HepG2 (cell line): Measurements from ENCODE around the gene CDK5RAP1. TPM values are rescaled to one million over a fixed set of nuclear protein-coding genes. Genes with fewer than 3 reads are reported as not detected.
A peak's percentile ranks its signal among the peaks of the same experiment; 100 is the strongest.

ENCODE experiments used
- CBX5 ChIP-seq: sonication (generic); formaldehyde crosslinking; IDR thresholded peaks from 2 replicates; pipeline ENCODE4 v1.4.0; 2020; ENCODE audit warnings: missing genetic modification reagents, borderline replicate concordance
- CREM ChIP-seq, 2 experiments: sonication (generic) in 1 of 2; formaldehyde crosslinking in 1 of 2; IDR thresholded peaks; 2 replicates each; pipeline versions ENCODE4 v1.4.0 to v1.6.1; 2016 to 2020; ENCODE audit warnings: antibody characterized with exemption in 1 of 2, mild to moderate bottlenecking in 1 of 2, missing genetic modification reagents in 1 of 2
- GATAD2A ChIP-seq: IDR thresholded peaks from 2 replicates; pipeline ENCODE4 v1.6.1; 2016
- GFI1 ChIP-seq: sonication (generic); formaldehyde crosslinking; IDR thresholded peaks from 2 replicates; pipeline ENCODE4 v1.5.0; 2020; ENCODE audit warnings: missing genetic modification reagents, mild to moderate bottlenecking, borderline replicate concordance
- HOXA3 ChIP-seq: sonication (generic); formaldehyde crosslinking; IDR thresholded peaks from 2 replicates; pipeline ENCODE4 v1.5.0; 2020; ENCODE audit warnings: missing genetic modification reagents
- HOXA5 ChIP-seq: sonication (generic); formaldehyde crosslinking; IDR thresholded peaks from 2 replicates; pipeline ENCODE4 v1.4.0; 2020; ENCODE audit warnings: missing genetic modification reagents
- NFRKB ChIP-seq: fragments of 450-650 bp; IDR thresholded peaks from 2 replicates; pipeline ENCODE4 v1.6.1; 2017
- RXRA ChIP-seq: sonication (generic); formaldehyde crosslinking; IDR thresholded peaks from 2 replicates; pipeline ENCODE4 v1.5.1; 2020; ENCODE audit warnings: missing genetic modification reagents
- SRSF1 ChIP-seq: fragments of 200-400 bp; formaldehyde crosslinking; optimal IDR thresholded peaks from 2 replicates; pipeline ENCODE3; 2017; ENCODE audit warnings: mild to moderate bottlenecking, low read depth, low read length, moderate library complexity
- TBX2 ChIP-seq: sonication (generic); formaldehyde crosslinking; IDR thresholded peaks from 2 replicates; pipeline ENCODE4 v1.5.0; 2020; ENCODE audit warnings: missing genetic modification reagents, mild to moderate bottlenecking, borderline replicate concordance
- ZFP62 ChIP-seq: sonication (generic); formaldehyde crosslinking; IDR thresholded peaks from 2 replicates; pipeline ENCODE4 v1.4.0; 2020; ENCODE audit warnings: missing genetic modification reagents
- ZFP82 ChIP-seq: sonication (generic); formaldehyde crosslinking; IDR thresholded peaks from 2 replicates; pipeline ENCODE4 v1.5.1; 2020; ENCODE audit warnings: mild to moderate bottlenecking, missing genetic modification reagents, borderline replicate concordance
- ZFYVE20 ChIP-seq: sonication (generic); formaldehyde crosslinking; IDR thresholded peaks from 2 replicates; pipeline ENCODE4 v1.8.0; 2023; ENCODE audit warnings: low read depth, mild to moderate bottlenecking, moderate library complexity, missing genetic modification reagents, borderline replicate concordance
- ZNF234 ChIP-seq: sonication (generic); formaldehyde crosslinking; conservative IDR thresholded peaks from 2 replicates; pipeline ENCODE4 v1.5.1; 2020; ENCODE audit warnings: mild to moderate bottlenecking, missing genetic modification reagents
- ZNF256 ChIP-seq: sonication (generic); formaldehyde crosslinking; conservative IDR thresholded peaks from 2 replicates; pipeline ENCODE4 v1.4.0; 2020; ENCODE audit warnings: missing genetic modification reagents
- ZNF460 ChIP-seq: sonication (generic); formaldehyde crosslinking; IDR thresholded peaks from 2 replicates; pipeline ENCODE4 v1.5.1; 2020; ENCODE audit warnings: missing genetic modification reagents, mild to moderate bottlenecking, borderline replicate concordance
- ZNF530 ChIP-seq: sonication (generic); formaldehyde crosslinking; IDR thresholded peaks from 2 replicates; pipeline ENCODE4 v1.5.0; 2020; ENCODE audit warnings: low read depth, mild to moderate bottlenecking, missing genetic modification reagents
- ZNF589 ChIP-seq: sonication (generic); formaldehyde crosslinking; conservative IDR thresholded peaks from 2 replicates; pipeline ENCODE4 v1.8.0; 2022; ENCODE audit warnings: mild to moderate bottlenecking, moderate library complexity, missing genetic modification reagents
- polyA plus RNA-seq, 8 experiments: library from polyadenylated mRNA; depleted of rRNA in 3 of 8; stranded (reverse) in 7 of 8; unstranded in 1 of 8; fragments of >200 nt; fragmentation: Illumina TruSeq in 4 of 8; extraction: Trizol in 4 of 8; gene quantifications; 2 replicates each; pipeline versions ENCODE4 v1.2.1 to v1.2.3, GENCODE V29; 2011 to 2016; ENCODE audit warnings: low read depth in 4 of 8, missing spikeins in 1 of 8, mixed read lengths in 1 of 8; ENCODE audit not compliant: insufficient read depth in 1 of 8
- total RNA-seq, 5 experiments: library from RNA; depleted of rRNA; stranded (reverse); fragments of >200 nt; fragmentation: Illumina TruSeq; extraction: Trizol; gene quantifications; 2 replicates each; pipeline ENCODE4 v1.2.3, GENCODE V29; 2016; ENCODE audit warnings: low read depth in 1 of 5
- TF ChIP-seq, protein P1 (sequence below): sonication (generic); formaldehyde crosslinking; conservative IDR thresholded peaks from 2 replicates; pipeline ENCODE4 v1.4.0; 2020; ENCODE audit warnings: missing genetic modification reagents
- TF ChIP-seq, protein P2 (sequence below): sonication (generic); formaldehyde crosslinking; IDR thresholded peaks from 2 replicates; pipeline ENCODE4 v1.5.0; 2020; ENCODE audit warnings: missing genetic modification reagents, mild to moderate bottlenecking, borderline replicate concordance
- TF ChIP-seq, protein P3 (sequence below): sonication (generic); formaldehyde crosslinking; IDR thresholded peaks from 2 replicates; pipeline ENCODE4 v1.4.0; 2020; ENCODE audit warnings: missing genetic modification reagents
- TF ChIP-seq, protein P4 (sequence below): sonication (generic); formaldehyde crosslinking; IDR thresholded peaks from 2 replicates; pipeline ENCODE4 v1.9.0; 2022; ENCODE audit warnings: missing genetic modification reagents, mild to moderate bottlenecking, borderline replicate concordance
- TF ChIP-seq, protein P5 (sequence below): IDR thresholded peaks from 2 replicates; pipeline ENCODE4 v1.6.1; 2018; ENCODE audit warnings: missing genetic modification reagents

Gene CDK5RAP1
- total and polyA plus RNA-seq, 2 of the 13 experiments (the other 11 are each of a cell fraction or from before 2014, with no cell fraction given): 53.6 to 98.2 TPM

DNA sequence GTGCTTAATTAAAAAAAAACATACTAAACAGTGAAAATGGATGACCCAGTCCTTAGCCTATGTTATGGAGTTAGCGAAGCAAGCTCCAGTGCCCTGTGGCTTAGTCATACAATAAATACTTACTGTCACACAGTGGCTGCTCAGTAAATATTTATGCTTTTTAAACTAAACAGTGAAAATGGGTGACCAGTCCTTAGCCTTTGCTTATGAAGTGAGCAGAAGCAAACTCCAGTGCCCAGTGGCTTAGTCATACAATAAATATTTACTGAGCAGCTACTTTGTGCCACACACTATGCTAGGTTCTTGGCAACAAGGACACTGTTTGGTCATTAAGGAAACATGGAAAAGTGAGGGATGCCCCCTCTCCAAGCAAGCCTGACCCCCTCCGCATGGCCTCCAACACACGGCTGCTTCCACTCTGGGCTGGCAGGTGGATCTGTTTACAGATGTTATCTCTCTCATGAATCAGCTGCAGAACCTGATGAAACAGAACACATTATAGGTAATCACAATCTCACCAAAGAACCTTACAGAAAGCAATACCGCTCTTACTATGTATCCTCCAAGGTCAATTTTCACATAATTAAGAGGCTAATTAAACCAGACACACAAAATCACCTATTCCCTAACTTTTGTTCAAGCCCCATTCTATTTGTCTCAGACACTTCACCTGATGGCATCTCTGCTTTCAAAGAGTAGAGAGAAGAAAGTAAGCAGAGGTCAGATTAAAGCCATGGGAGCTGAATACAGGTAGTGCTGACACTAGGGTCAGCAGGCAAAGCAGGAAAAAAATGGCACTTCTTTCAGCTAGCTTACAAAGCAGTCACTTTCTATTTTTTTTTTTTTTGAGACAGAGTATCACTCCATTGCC, 27.3 kb downstream of the CDK5RAP1 start (continued):
- TF ChIP-seq, protein P1, sequence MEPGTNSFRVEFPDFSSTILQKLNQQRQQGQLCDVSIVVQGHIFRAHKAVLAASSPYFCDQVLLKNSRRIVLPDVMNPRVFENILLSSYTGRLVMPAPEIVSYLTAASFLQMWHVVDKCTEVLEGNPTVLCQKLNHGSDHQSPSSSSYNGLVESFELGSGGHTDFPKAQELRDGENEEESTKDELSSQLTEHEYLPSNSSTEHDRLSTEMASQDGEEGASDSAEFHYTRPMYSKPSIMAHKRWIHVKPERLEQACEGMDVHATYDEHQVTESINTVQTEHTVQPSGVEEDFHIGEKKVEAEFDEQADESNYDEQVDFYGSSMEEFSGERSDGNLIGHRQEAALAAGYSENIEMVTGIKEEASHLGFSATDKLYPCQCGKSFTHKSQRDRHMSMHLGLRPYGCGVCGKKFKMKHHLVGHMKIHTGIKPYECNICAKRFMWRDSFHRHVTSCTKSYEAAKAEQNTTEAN (CRISPR knock-in tag): peak; percentile 75; the same call in 1 of the 2 replicates
- TF ChIP-seq TBX2 (peak; percentile 97), ZNF530 (CRISPR knock-in tag) (no peak), RXRA (CRISPR knock-in tag) (peak; percentile 93; the same call in 1 of the 2 replicates), ZFP82 (CRISPR knock-in tag) (0 out of 2 replicates have a peak, but pooled peaks have one; percentile 8), HOXA5 (peak; percentile 92; the same call in 1 of the 2 replicates), GFI1 (CRISPR knock-in tag) (peak; percentile 85; the same call in 1 of the 2 replicates), ZNF256 (CRISPR knock-in tag) (no peak), ZNF234 (no peak), SRSF1 (no peak), NFRKB (no peak), ZNF460 (peak; percentile 56; the same call in 1 of the 2 replicates), CREM (IDR thresholded peaks at IDR 0.05) (peak; percentile 85), CREM (CRISPR knock-in tag; IDR thresholded peaks at IDR 0.05) (no peak), ZNF589 (CRISPR knock-in tag) (no peak), HOXA3 (peak; percentile 82; the same call in 1 of the 2 replicates), ZFYVE20 (CRISPR knock-in tag) (no peak), CBX5 (peak; percentile 97; the same call in 1 of the 2 replicates), ZFP62 (peak; percentile 20; the same call in 1 of the 2 replicates), GATAD2A (CRISPR knock-in tag) (peak; percentile 100)
- TF ChIP-seq, protein P2, sequence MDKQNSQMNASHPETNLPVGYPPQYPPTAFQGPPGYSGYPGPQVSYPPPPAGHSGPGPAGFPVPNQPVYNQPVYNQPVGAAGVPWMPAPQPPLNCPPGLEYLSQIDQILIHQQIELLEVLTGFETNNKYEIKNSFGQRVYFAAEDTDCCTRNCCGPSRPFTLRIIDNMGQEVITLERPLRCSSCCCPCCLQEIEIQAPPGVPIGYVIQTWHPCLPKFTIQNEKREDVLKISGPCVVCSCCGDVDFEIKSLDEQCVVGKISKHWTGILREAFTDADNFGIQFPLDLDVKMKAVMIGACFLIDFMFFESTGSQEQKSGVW (CRISPR knock-in tag): no peak
- TF ChIP-seq, protein P3, sequence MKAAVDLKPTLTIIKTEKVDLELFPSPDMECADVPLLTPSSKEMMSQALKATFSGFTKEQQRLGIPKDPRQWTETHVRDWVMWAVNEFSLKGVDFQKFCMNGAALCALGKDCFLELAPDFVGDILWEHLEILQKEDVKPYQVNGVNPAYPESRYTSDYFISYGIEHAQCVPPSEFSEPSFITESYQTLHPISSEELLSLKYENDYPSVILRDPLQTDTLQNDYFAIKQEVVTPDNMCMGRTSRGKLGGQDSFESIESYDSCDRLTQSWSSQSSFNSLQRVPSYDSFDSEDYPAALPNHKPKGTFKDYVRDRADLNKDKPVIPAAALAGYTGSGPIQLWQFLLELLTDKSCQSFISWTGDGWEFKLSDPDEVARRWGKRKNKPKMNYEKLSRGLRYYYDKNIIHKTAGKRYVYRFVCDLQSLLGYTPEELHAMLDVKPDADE (CRISPR knock-in tag): no peak
- TF ChIP-seq, protein P4, sequence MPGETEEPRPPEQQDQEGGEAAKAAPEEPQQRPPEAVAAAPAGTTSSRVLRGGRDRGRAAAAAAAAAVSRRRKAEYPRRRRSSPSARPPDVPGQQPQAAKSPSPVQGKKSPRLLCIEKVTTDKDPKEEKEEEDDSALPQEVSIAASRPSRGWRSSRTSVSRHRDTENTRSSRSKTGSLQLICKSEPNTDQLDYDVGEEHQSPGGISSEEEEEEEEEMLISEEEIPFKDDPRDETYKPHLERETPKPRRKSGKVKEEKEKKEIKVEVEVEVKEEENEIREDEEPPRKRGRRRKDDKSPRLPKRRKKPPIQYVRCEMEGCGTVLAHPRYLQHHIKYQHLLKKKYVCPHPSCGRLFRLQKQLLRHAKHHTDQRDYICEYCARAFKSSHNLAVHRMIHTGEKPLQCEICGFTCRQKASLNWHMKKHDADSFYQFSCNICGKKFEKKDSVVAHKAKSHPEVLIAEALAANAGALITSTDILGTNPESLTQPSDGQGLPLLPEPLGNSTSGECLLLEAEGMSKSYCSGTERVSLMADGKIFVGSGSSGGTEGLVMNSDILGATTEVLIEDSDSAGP (CRISPR knock-in tag): peak; percentile 46; the same call in 1 of the 2 replicates
- TF ChIP-seq, protein P5, sequence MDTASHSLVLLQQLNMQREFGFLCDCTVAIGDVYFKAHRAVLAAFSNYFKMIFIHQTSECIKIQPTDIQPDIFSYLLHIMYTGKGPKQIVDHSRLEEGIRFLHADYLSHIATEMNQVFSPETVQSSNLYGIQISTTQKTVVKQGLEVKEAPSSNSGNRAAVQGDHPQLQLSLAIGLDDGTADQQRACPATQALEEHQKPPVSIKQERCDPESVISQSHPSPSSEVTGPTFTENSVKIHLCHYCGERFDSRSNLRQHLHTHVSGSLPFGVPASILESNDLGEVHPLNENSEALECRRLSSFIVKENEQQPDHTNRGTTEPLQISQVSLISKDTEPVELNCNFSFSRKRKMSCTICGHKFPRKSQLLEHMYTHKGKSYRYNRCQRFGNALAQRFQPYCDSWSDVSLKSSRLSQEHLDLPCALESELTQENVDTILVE (CRISPR knock-in tag): peak; percentile 96
